Amygdala (tissue), 56 donors: ENCODE results near the gene IGF2R.

Experiments used
- DNase-seq, 56 donors: peaks; one replicate each; lab custom pipeline; 2025; lab: John Stamatoyannopoulos, UW

IGF2R gene

DNA sequence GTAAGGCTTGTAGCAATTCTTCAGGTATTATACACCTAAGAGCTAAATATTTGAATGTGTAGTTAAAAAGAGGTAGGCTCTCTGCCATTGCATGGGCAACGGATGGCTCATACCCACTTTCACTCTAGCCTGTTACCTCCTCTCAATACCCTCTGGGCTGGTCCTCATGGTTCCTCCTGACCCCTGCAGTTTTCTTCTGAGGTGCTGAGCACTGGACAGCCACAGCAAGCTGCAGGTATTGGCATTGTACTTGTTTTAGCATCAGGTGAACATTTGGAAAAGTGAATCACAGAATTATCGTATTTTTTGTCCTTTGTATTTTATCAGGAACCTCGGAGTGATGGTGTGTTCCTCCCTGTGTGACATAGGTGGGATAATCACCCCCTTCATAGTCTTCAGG lies 185.6 kb downstream of the IGF2R start:
- no peak for DNase-seq

DNA sequence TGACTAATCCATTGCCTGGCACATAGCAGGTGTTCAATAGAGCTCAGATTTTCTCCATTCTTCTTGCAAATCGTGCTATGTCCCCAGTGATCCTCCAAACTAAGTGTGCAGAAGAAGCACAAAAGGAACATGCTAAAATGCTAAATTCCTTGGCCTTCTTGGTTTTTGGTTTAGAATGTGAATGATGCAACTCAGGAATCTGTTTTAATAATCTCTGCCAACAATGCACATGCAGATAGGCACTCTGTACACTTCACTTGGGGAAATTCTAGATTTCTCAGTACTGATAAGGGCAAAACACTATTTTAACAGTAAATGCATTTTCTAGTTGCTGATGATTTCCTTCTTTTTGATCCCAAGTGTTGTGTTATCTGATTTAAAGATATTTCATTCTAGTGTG lies 188.0 kb downstream of the IGF2R start:
- no peak for DNase-seq

DNA sequence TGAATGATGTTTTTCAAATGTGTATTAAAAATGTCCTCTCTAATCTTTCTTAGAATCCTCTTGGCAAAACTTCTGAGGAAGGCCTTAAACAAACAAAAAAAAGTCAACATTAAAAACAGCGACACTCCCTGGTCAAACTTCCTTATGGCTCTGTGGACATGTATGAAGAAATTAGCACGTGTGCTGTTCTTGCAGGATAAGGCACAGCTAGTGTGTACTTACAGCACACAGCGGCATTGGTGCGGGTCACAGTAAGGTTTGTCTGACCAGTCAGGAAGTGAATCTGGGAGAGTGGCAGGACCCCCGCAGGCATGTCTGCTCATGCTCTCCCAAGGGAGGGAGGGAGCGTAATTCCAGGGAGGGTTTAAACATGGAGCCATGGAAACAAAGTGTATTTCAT lies 191.6 kb downstream of the IGF2R start:
- DNase-seq: no peak
